NK-92 (cell line): ENCODE data around the gene MEGF11.
"Not testable (repeated sequence)": the region's sequence is repeated elsewhere in the genome, so short reads cannot be mapped to it uniquely, and the experiment has no call there.

ENCODE experiments used
- DNase-seq: peaks from one replicate; lab custom pipeline; 2025; ENCODE audit not compliant: unreplicated experiment; lab: John Stamatoyannopoulos, UW

MEGF11 gene

GRCh38 chr15:65869954-65870871 lies 383.3 kb downstream of the MEGF11 start:
- no peak for DNase-seq

- DNase-seq: peak; percentile 61
Measured at GRCh38 chr15:65869126-65869953, 384.2 kb downstream of the MEGF11 start, which contains the start of gene RAB11A. Gene RAB11A (plus strand): TSS chr15:65869491. CDS start chr15:65869586, 95 bp downstream.

GRCh38 chr15:65868546-65869125 lies 384.9 kb downstream of the MEGF11 start:
- no peak for DNase-seq

GRCh38 chr15:65867933-65868332 lies 385.6 kb downstream of the MEGF11 start:
- not testable (repeated sequence) for DNase-seq

- no peak for DNase-seq
Measured at GRCh38 chr15:65867244-65867643, 386.3 kb downstream of the MEGF11 start.

- DNase-seq: no peak
Measured at GRCh38 chr15:65863106-65863505, 390.4 kb downstream of the MEGF11 start.

GRCh38 chr15:65862682-65863081 lies 390.9 kb downstream of the MEGF11 start:
- no peak for DNase-seq

- DNase-seq: no peak
Measured at GRCh38 chr15:65857718-65858402, 395.7 kb downstream of the MEGF11 start.

- no peak for DNase-seq
Measured at GRCh38 chr15:65856821-65857455, 396.6 kb downstream of the MEGF11 start.

- no peak for DNase-seq
Measured at GRCh38 chr15:65851981-65852380, 401.6 kb downstream of the MEGF11 start.

- no peak for DNase-seq
Measured at GRCh38 chr15:65847989-65848388, 405.6 kb downstream of the MEGF11 start.

- no peak for DNase-seq
Measured at GRCh38 chr15:65845826-65846519, 407.6 kb downstream of the MEGF11 start.
